ENCODE data around the gene KCNJ10. TPM values are rescaled to one million over a fixed set of nuclear protein-coding genes. Genes with fewer than 3 reads are reported as not detected.

KCNJ10 gene
- total RNA-seq = not detected

DNA sequence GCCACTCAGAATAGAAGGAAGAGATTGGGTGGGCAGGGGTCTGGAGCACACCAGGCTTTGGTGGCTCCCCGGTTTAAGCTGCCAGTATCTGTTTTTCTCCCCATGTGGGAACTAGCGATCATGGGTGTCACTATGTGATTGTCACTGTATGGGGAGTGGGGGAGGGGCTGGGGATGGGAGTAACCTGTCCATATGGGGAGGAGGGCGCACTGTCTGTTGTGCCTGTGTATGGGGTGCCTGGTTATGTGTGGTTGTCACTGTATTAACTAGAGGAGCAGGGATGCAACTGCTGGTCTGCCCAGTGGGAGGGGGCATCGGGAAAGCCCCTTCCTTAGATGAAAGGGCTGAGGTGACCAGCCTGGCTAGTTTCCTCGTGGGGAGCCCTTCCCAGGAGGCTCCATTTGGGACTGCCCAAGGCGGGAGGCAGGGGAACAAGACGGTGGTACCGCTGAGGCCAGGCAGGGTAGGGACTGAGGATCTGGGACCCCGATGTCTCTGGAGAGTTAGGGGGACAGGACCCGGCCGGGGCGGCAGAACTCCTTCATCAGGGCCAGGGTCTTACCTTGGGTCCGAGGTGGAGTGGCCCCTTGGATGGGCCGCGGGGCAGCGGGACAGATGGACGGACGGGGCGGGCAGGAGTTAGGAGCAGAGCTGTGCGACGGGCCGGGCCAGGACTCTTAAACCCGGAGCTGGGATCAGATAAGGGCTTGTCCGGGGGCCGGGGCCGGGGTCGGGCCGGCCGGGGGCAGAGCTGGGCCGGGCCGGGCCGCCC, at the start of gene KCNJ10:
Gene KCNJ10 (minus strand): TSS at position 701 of the 772 bp plus-strand sequence. CDS start 27,628 bp downstream, outside the sequence.
- H3K27ac ChIP-seq = no peak within 1 kb of the TSS
- no peak for DNase-seq (ENCODE audit: low spot score in 2 of 2)
- TF ChIP-seq, protein P1, sequence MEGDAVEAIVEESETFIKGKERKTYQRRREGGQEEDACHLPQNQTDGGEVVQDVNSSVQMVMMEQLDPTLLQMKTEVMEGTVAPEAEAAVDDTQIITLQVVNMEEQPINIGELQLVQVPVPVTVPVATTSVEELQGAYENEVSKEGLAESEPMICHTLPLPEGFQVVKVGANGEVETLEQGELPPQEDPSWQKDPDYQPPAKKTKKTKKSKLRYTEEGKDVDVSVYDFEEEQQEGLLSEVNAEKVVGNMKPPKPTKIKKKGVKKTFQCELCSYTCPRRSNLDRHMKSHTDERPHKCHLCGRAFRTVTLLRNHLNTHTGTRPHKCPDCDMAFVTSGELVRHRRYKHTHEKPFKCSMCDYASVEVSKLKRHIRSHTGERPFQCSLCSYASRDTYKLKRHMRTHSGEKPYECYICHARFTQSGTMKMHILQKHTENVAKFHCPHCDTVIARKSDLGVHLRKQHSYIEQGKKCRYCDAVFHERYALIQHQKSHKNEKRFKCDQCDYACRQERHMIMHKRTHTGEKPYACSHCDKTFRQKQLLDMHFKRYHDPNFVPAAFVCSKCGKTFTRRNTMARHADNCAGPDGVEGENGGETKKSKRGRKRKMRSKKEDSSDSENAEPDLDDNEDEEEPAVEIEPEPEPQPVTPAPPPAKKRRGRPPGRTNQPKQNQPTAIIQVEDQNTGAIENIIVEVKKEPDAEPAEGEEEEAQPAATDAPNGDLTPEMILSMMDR (IDR thresholded peaks at IDR 0.05) = no peak
- peak within 1 kb of the TSS; percentile 51 to 67 for H3K4me3 ChIP-seq
- intact Hi-C loops (cut with DNase I) = no loop called here
- H3K9me3 ChIP-seq = no peaks in the 10 kb centered on the region
- H3K4me1 ChIP-seq = peaks cover 0 to 7% of the 10 kb centered on the region in 2 donors
- H3K27me3 ChIP-seq = no peaks in the 10 kb centered on the region
- H3K36me3 ChIP-seq = no peaks in the 10 kb centered on the region

DNA sequence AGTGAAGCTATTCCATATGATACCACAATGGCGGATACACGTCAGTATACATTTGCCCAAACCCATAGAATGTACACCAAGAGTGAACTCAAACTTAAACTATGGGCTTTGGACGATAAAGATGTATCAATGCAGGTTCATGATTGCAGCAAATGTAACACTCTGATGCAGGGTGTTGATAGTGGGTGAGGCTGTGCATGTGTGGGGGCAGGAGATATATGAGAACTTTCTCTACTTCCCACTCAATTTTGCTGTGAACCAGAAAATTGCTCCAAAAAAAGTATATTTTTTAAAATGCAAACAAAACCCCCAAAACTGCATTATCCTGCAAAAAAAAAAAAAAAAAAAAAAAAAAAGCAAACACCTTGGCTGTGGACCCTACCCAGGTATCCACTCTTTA, 49.0 kb upstream of the KCNJ10 start:
- Histone ChIP-seq H3K36me3 (peaks cover 16 to 24% of the 10 kb centered on the region in 2 donors), H3K4me3 (peak overlapping the region in 1 of 2 donors; percentile 68), H3K4me1 (peaks cover 11 to 36% of the 10 kb centered on the region in 2 donors), H3K27ac (no peak overlapping the region), H3K9me3 (no peaks in the 10 kb centered on the region), H3K27me3 (no peaks in the 10 kb centered on the region)
- TF ChIP-seq, protein P1 (IDR thresholded peaks at IDR 0.05) = no peak
- DNase-seq (ENCODE audit: low spot score in 2 of 2) = no peak
- intact Hi-C loops (cut with DNase I) = no loop called here

GRCh38 chr1:160117709-160118183, 47.8 kb upstream of the KCNJ10 start:
- Histone ChIP-seq H3K27me3 (no peaks in the 10 kb centered on the region), H3K36me3 (peaks cover 11 to 13% of the 10 kb centered on the region in 2 donors), H3K4me3 (peak overlapping the region; percentile 50 to 68), H3K4me1 (peaks cover 11 to 41% of the 10 kb centered on the region in 2 donors), H3K9me3 (no peaks in the 10 kb centered on the region), H3K27ac (peak overlapping the region; percentile 53 to 86)
- TF ChIP-seq, protein P1 (IDR thresholded peaks at IDR 0.05) = no peak
- intact Hi-C loops (cut with DNase I) = no loop called here
- DNase-seq (ENCODE audit: low spot score in 2 of 2) = no peak

GRCh38 chr1:160117300-160117699, 47.3 kb upstream of the KCNJ10 start:
- H3K27me3 ChIP-seq = no peaks in the 10 kb centered on the region
- TF ChIP-seq, protein P1 (IDR thresholded peaks at IDR 0.05) = no peak
- intact Hi-C loops (cut with DNase I) = no loop called here
- no peak for DNase-seq (ENCODE audit: low spot score in 2 of 2)
- H3K27ac ChIP-seq = peak overlapping the region; percentile 53 to 86
- H3K36me3 ChIP-seq = peaks cover 11% of the 10 kb centered on the region in 2 donors
- H3K4me3 ChIP-seq = peak overlapping the region; percentile 50 to 68
- no peaks in the 10 kb centered on the region for H3K9me3 ChIP-seq
- H3K4me1 ChIP-seq = peaks cover 11 to 41% of the 10 kb centered on the region in 2 donors

- Histone ChIP-seq H3K27me3 (no peaks in the 10 kb centered on the region), H3K36me3 (peaks cover 6 to 7% of the 10 kb centered on the region in 2 donors), H3K9me3 (no peaks in the 10 kb centered on the region), H3K4me3 (peak overlapping the region; percentile 50 to 68), H3K27ac (peak overlapping the region; percentile 81 to 86), H3K4me1 (peaks cover 11 to 41% of the 10 kb centered on the region in 2 donors)
- intact Hi-C loops (cut with DNase I) = no loop called here
- no peak for DNase-seq (ENCODE audit: low spot score in 2 of 2)
- TF ChIP-seq, protein P1 (IDR thresholded peaks at IDR 0.05) = no peak
Measured at GRCh38 chr1:160116283-160117147, 46.6 kb upstream of the KCNJ10 start.

All from ascending aorta (tissue), 2 donors.